ENCODE results near the gene GRIK5.
"Not testable (repeated sequence)": the region's sequence is repeated elsewhere in the genome, so short reads cannot be mapped to it uniquely, and the experiment has no call there.

Gene GRIK5

DNA sequence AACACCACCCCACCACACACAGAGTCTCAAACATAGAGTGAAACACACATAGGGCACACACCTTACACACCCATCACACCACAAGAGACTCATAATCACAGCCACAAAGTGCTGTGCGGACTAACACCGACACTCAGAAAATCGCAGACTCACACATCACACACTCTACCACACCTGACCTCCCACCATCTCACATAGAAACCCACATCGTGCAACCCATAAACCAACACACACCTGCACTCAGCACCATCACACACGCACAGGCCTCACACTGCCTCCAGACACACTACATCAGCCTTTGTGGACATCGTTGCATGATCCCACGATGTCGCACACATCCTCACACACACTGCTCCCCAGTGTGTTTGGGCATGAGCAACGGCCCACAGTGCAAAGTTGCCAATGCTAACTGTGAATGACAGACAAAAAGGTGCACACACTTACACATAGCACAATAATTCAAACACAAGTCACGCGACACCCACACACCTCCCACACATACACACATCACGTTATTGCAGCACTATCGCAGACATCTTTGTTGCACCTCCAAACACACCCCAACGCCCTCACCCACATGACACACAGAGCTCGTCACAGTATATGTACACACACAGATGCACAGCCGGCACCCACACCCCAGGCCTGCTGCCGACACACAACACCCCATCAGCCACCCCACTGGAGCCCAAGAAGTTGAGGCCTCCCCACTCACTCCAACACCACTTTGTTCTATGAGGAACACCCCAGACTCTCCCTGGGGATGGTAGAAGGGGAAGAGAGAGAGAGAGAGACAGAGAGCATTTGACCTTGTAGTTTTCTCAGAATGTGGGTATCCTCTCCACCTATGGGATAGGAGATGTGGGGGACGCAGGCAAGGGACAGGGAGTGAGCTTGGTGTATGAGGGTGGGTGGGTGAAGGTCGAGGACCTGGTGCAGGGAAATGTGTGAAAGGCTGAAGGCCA is 74.7 kb downstream of the GRIK5 start:
- no peak for TF ChIP-seq POLR2AphosphoS5 (IDR thresholded peaks at IDR 0.05; ENCODE audit: low read depth, low read length)
- TF ChIP-seq SPI1 (IDR thresholded peaks at IDR 0.05; ENCODE audit: low read depth, low read length), result no peak
- no peak for TF ChIP-seq PAX5 (IDR thresholded peaks at IDR 0.05; ENCODE audit: insufficient read depth, low read length, severe bottlenecking)
- TF ChIP-seq TAF1 (IDR thresholded peaks at IDR 0.05; ENCODE audit: low read depth, low read length), result no peak
- no peak for TF ChIP-seq POU2F2 (IDR thresholded peaks at IDR 0.05; ENCODE audit: low read depth, low read length)
- TF ChIP-seq POLR2A (IDR thresholded peaks at IDR 0.05; ENCODE audit: low read depth, low read length), result no peak
- DNase-seq (ENCODE audit: insufficient read length, low spot score) (no peak), FAIRE-seq (peak; percentile 79)

GRCh38 chr19:41994521-41994971 is 75.5 kb downstream of the GRIK5 start:
- DNase-seq (ENCODE audit: insufficient read length, low spot score), result no peak
- FAIRE-seq, result no peak
- TF ChIP-seq TAF1 (IDR thresholded peaks at IDR 0.05; ENCODE audit: low read depth, low read length), result no peak
- TF ChIP-seq PAX5 (IDR thresholded peaks at IDR 0.05; ENCODE audit: insufficient read depth, low read length, severe bottlenecking), result no peak
- TF ChIP-seq POU2F2 (IDR thresholded peaks at IDR 0.05; ENCODE audit: low read depth, low read length), result no peak
- TF ChIP-seq SPI1 (IDR thresholded peaks at IDR 0.05; ENCODE audit: low read depth, low read length), result no peak
- no peak for TF ChIP-seq POLR2AphosphoS5 (IDR thresholded peaks at IDR 0.05; ENCODE audit: low read depth, low read length)
- TF ChIP-seq POLR2A (IDR thresholded peaks at IDR 0.05; ENCODE audit: low read depth, low read length), result no peak

- DNase-seq (ENCODE audit: insufficient read length, low spot score) (peak; percentile 92), FAIRE-seq (peak; percentile 84)
- TF ChIP-seq TAF1 (IDR thresholded peaks at IDR 0.05; ENCODE audit: low read depth, low read length) (no peak), POLR2AphosphoS5 (IDR thresholded peaks at IDR 0.05; ENCODE audit: low read depth, low read length) (no peak), POU2F2 (IDR thresholded peaks at IDR 0.05; ENCODE audit: low read depth, low read length) (no peak), SPI1 (IDR thresholded peaks at IDR 0.05; ENCODE audit: low read depth, low read length) (no peak), POLR2A (IDR thresholded peaks at IDR 0.05; ENCODE audit: low read depth, low read length) (no peak), PAX5 (IDR thresholded peaks at IDR 0.05; ENCODE audit: insufficient read depth, low read length, severe bottlenecking) (no peak)
Observed at GRCh38 chr19:41993612-41994483, 76.2 kb downstream of the GRIK5 start, which contains the start of gene ATP1A3. ATP1A3 (minus strand) TSS chr19:41994230; CDS start chr19:41994076, 154 bp downstream.

DNA sequence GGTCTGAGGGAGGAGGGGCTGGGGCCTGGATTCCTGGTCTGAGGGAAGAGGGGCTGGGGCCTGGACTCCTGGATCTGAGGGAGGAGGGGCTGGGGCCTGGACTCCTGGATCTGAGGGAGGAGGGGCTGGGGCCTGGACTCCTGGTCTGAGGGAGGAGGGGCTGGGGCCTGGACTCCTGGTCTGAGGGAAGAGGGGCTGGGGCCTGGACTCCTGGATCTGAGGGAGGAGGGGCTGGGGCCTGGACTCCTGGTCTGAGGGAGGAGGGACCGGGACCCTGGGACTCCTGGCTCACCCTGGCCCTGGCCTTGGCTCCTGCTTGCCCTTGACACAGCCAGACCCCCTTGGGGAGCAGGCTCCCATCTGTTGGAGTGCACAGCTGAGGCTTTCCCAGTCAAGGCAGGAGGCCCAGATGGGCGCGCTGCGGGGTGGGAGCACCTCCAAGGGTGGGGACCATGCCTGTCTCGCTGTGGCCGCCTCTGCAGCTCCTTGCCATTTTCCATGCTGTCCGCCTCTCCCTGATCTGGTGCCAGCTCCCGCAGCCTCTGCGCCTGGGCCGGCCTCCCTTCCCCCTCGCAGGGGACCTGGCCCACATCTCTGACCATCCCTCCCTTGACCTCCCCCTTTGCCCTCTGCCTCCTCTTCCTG is 78.0 kb downstream of the GRIK5 start:
- not testable (repeated sequence) for FAIRE-seq; DNase-seq (ENCODE audit: insufficient read length, low spot score)

DNA sequence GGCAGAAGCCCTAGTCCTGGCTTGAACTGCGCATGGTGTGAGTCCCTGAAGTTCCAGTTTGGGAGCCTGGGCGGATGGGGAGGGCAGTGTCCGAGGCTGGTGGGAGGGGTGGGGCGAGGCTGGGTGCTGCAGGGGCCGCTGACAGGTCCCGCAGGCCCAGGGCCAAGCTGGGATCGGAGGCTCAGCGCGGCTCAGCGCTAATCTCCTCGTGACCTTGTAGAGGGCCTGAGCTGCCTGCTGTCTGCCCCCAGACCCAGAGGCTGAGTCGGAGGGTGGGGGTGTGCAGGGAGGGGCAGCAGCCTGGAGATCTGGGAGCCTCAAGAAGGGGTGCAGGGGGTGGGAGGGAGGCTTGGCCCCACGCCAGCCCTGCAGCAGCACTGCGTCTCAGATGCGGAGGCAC is 79.0 kb downstream of the GRIK5 start:
- DNase-seq (ENCODE audit: insufficient read length, low spot score) (no peak), FAIRE-seq (no peak)
- TF ChIP-seq TAF1 (IDR thresholded peaks at IDR 0.05; ENCODE audit: low read depth, low read length) (no peak), POLR2A (IDR thresholded peaks at IDR 0.05; ENCODE audit: low read depth, low read length) (no peak), PAX5 (IDR thresholded peaks at IDR 0.05; ENCODE audit: insufficient read depth, low read length, severe bottlenecking) (no peak), POU2F2 (IDR thresholded peaks at IDR 0.05; ENCODE audit: low read depth, low read length) (no peak), POLR2AphosphoS5 (IDR thresholded peaks at IDR 0.05; ENCODE audit: low read depth, low read length) (no peak), SPI1 (IDR thresholded peaks at IDR 0.05; ENCODE audit: low read depth, low read length) (no peak)

- TF ChIP-seq POLR2A (IDR thresholded peaks at IDR 0.05; ENCODE audit: low read depth, low read length), result no peak
- no peak for TF ChIP-seq PAX5 (IDR thresholded peaks at IDR 0.05; ENCODE audit: insufficient read depth, low read length, severe bottlenecking)
- no peak for TF ChIP-seq SPI1 (IDR thresholded peaks at IDR 0.05; ENCODE audit: low read depth, low read length)
- no peak for TF ChIP-seq POU2F2 (IDR thresholded peaks at IDR 0.05; ENCODE audit: low read depth, low read length)
- TF ChIP-seq POLR2AphosphoS5 (IDR thresholded peaks at IDR 0.05; ENCODE audit: low read depth, low read length), result no peak
- no peak for TF ChIP-seq TAF1 (IDR thresholded peaks at IDR 0.05; ENCODE audit: low read depth, low read length)
- FAIRE-seq (no peak), DNase-seq (ENCODE audit: insufficient read length, low spot score) (no peak)
Observed at GRCh38 chr19:41990615-41991014, 79.4 kb downstream of the GRIK5 start.

DNA sequence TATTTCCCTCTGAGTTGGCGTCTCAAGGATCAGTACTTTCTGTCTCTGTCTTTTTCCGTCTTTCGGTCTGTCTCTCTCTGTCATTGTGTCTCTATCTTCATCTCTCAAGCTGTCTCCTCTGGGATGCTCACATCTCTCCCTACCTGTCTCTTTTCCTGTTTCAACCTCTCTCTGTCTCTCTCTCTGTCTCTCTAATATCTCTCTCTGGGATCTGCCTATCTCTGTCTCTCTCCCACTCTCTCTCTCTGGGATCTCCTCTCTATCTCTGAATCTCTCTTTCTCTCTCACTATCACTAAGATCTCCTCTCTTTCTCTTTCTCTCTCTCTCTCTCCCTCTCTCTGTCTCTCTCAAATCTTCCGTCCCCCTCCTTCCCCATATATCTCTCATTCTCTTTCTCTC is 80.0 kb downstream of the GRIK5 start:
- no peak for TF ChIP-seq POLR2AphosphoS5 (IDR thresholded peaks at IDR 0.05; ENCODE audit: low read depth, low read length)
- TF ChIP-seq TAF1 (IDR thresholded peaks at IDR 0.05; ENCODE audit: low read depth, low read length), result no peak
- TF ChIP-seq POLR2A (IDR thresholded peaks at IDR 0.05; ENCODE audit: low read depth, low read length), result no peak
- TF ChIP-seq SPI1 (IDR thresholded peaks at IDR 0.05; ENCODE audit: low read depth, low read length), result no peak
- no peak for TF ChIP-seq PAX5 (IDR thresholded peaks at IDR 0.05; ENCODE audit: insufficient read depth, low read length, severe bottlenecking)
- TF ChIP-seq POU2F2 (IDR thresholded peaks at IDR 0.05; ENCODE audit: low read depth, low read length), result no peak
- FAIRE-seq (no peak), DNase-seq (ENCODE audit: insufficient read length, low spot score) (no peak)

DNA sequence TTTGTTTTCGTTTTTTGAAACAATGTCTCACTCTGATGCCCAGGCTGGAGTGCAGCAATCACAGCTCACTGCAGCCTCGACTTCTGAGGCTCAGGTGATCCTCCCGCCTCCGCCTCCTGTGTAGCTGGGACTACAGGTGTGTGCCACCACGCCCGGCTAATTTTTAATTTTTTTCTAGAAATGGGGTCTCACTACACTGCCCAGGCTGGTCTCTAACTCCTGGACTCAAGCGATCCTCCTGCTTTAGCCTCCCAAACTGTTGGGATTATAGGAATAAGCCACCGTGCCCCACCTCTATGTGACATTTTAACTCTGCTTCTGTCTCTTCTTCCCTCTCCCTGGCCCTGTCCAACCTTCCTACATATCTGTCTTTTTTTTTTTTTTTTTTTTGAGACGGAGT is 81.1 kb downstream of the GRIK5 start:
- no peak for DNase-seq (ENCODE audit: insufficient read length, low spot score)
- no peak for FAIRE-seq
- TF ChIP-seq SPI1 (IDR thresholded peaks at IDR 0.05; ENCODE audit: low read depth, low read length) (no peak), POLR2AphosphoS5 (IDR thresholded peaks at IDR 0.05; ENCODE audit: low read depth, low read length) (no peak), TAF1 (IDR thresholded peaks at IDR 0.05; ENCODE audit: low read depth, low read length) (no peak), POU2F2 (IDR thresholded peaks at IDR 0.05; ENCODE audit: low read depth, low read length) (no peak), POLR2A (IDR thresholded peaks at IDR 0.05; ENCODE audit: low read depth, low read length) (no peak), PAX5 (IDR thresholded peaks at IDR 0.05; ENCODE audit: insufficient read depth, low read length, severe bottlenecking) (no peak)

Data from GM12891 (cell line).